A204.1 (cell line): Measurements from ENCODE around the gene TIMM10.
"Not testable (repeated sequence)": the region's sequence is repeated elsewhere in the genome, so short reads cannot be mapped to it uniquely, and the experiment has no call there.

Experiments used
- FAIRE-seq: peaks from 2 replicates; lab custom pipeline; 2012; peaks lifted over from hg19 to GRCh38; lab: Jason Lieb, UNC

The TIMM10 gene

GRCh38 chr11:57541169-57541568 lies 10.6 kb upstream of the TIMM10 start:
- no peak for FAIRE-seq

GRCh38 chr11:57539342-57539741 lies 8.8 kb upstream of the TIMM10 start:
- FAIRE-seq: no peak

GRCh38 chr11:57536947-57537619 lies 6.5 kb upstream of the TIMM10 start, which contains the start of gene SMTNL1:
Gene SMTNL1, plus strand, starts transcription at chr11:57537595. Its CDS starts 5,048 bp downstream, at chr11:57542643.
- no peak for FAIRE-seq

- not testable (repeated sequence) for FAIRE-seq
These were observed 3.9 kb upstream of the TIMM10 start for GRCh38 chr11:57534449-57534848.

GRCh38 chr11:57530215-57530595 lies 349 bp downstream of the TIMM10 start:
- no peak for FAIRE-seq

- FAIRE-seq: no peak
These were observed 1.5 kb downstream of the TIMM10 start for GRCh38 chr11:57529012-57529411.

- FAIRE-seq: peak; percentile 63
These were observed 3.4 kb downstream of the TIMM10 start for GRCh38 chr11:57527056-57527631.

- FAIRE-seq: no peak
These were observed 7.1 kb downstream of the TIMM10 start for GRCh38 chr11:57523419-57523818.

- FAIRE-seq: no peak
These were observed 9.4 kb downstream of the TIMM10 start for GRCh38 chr11:57521116-57521515.

- no peak for FAIRE-seq
These were observed 14.5 kb downstream of the TIMM10 start for GRCh38 chr11:57516061-57516443.

GRCh38 chr11:57515332-57516060 lies 15.1 kb downstream of the TIMM10 start, which contains the start of gene SLC43A1:
Gene SLC43A1, minus strand, starts transcription at chr11:57515702. Its CDS starts 1,591 bp downstream, at chr11:57514111.
- FAIRE-seq: no peak

- no peak for FAIRE-seq
These were observed 15.8 kb downstream of the TIMM10 start for GRCh38 chr11:57514538-57515331.

- no peak for FAIRE-seq
These were observed 16.5 kb downstream of the TIMM10 start for GRCh38 chr11:57513911-57514537.

GRCh38 chr11:57513452-57513795 lies 17.1 kb downstream of the TIMM10 start:
- FAIRE-seq: no peak

- FAIRE-seq: no peak
These were observed 17.7 kb downstream of the TIMM10 start for GRCh38 chr11:57512646-57513451.

GRCh38 chr11:57511741-57512430 lies 18.7 kb downstream of the TIMM10 start:
- no peak for FAIRE-seq

- no peak for FAIRE-seq
These were observed 22.0 kb downstream of the TIMM10 start for GRCh38 chr11:57508341-57509170.

- no peak for FAIRE-seq
These were observed 24.0 kb downstream of the TIMM10 start for GRCh38 chr11:57506522-57506921.

GRCh38 chr11:57504511-57504910 lies 26.0 kb downstream of the TIMM10 start:
- no peak for FAIRE-seq

- no peak for FAIRE-seq
These were observed 27.7 kb downstream of the TIMM10 start for GRCh38 chr11:57502870-57503269.
